Keratinocyte (primary cell): ENCODE measurements around the gene PPOX.

Experiments
- EZH2 ChIP-seq: IDR thresholded peaks from one replicate; pipeline ENCODE4 v1.6.1; 2012; ENCODE audit warnings: inconsistent platforms, mild to moderate bottlenecking, low read length, moderate library complexity
- TF ChIP-seq, protein P1 (sequence below), 3 experiments: IDR thresholded peaks in 1 of 3; conservative IDR thresholded peaks in 1 of 3; optimal IDR thresholded peaks in 1 of 3; 2 replicates in 2 of 3; 3 replicates in 1 of 3; pipeline versions ENCODE3 to v1.5.1; 2011; ENCODE audit warnings: low read length in 3 of 3, mild to moderate bottlenecking in 3 of 3, moderate library complexity in 2 of 3, control low read depth in 1 of 3, inconsistent platforms in 1 of 3; ENCODE audit not compliant: insufficient read depth in 2 of 3; ENCODE audit errors: extremely low read depth in 1 of 3

DNA sequence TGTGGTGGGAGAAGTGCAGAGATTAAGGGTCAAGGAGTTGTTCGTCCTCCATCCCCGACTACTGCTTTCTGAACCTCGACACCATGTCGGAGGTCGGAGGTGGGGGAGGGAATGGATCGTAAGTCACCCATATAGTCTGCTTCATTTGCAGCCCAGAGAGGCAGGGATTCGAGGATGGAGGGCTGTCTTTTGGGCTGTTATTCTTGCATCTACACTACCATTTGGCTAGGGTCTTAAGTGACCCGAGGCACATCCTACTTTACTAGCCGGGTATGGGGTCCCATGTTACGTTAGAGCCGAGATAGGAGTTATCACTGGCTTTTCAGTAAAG lies 6.3 kb upstream of the PPOX start:
- TF ChIP-seq, protein P1, sequence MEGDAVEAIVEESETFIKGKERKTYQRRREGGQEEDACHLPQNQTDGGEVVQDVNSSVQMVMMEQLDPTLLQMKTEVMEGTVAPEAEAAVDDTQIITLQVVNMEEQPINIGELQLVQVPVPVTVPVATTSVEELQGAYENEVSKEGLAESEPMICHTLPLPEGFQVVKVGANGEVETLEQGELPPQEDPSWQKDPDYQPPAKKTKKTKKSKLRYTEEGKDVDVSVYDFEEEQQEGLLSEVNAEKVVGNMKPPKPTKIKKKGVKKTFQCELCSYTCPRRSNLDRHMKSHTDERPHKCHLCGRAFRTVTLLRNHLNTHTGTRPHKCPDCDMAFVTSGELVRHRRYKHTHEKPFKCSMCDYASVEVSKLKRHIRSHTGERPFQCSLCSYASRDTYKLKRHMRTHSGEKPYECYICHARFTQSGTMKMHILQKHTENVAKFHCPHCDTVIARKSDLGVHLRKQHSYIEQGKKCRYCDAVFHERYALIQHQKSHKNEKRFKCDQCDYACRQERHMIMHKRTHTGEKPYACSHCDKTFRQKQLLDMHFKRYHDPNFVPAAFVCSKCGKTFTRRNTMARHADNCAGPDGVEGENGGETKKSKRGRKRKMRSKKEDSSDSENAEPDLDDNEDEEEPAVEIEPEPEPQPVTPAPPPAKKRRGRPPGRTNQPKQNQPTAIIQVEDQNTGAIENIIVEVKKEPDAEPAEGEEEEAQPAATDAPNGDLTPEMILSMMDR (optimal IDR thresholded peaks at IDR 0.05 in 1 of 3, IDR thresholded peaks at IDR 0.05 in 1 of 3, conservative IDR thresholded peaks at IDR 0.05 in 1 of 3; ENCODE audit: extremely low read depth in 1 of 3, insufficient read depth in 2 of 3, low read length in 3 of 3) = no peak
- no peak for TF ChIP-seq EZH2
